ENCODE measurements around the gene PCCA.

Gene PCCA

GRCh38 chr13:100447831-100448230 is 358.9 kb downstream of the PCCA start:
- Histone ChIP-seq H3K27me3 (no peaks in the 10 kb centered on the region), H3K9me3 (no peaks in the 10 kb centered on the region), H3K36me3 (no peaks in the 10 kb centered on the region), H3K4me1 (ENCODE audit: control insufficient read depth in 1 of 2, insufficient read depth in 1 of 2, low read depth in 1 of 2, low read length in 1 of 2) (no peaks in the 10 kb centered on the region), H3K4me3 (ENCODE audit: low read depth in 1 of 2, low read length in 1 of 2) (no peak overlapping the region), H3K27ac (no peak overlapping the region)
- no peak for TF ChIP-seq CTCF (IDR thresholded peaks at IDR 0.05)

GRCh38 chr13:100451923-100452322 is 363.0 kb downstream of the PCCA start:
- no peaks in the 10 kb centered on the region for H3K9me3 ChIP-seq
- H3K36me3 ChIP-seq = no peaks in the 10 kb centered on the region
- TF ChIP-seq CTCF (IDR thresholded peaks at IDR 0.05) = no peak
- no peaks in the 10 kb centered on the region for H3K4me1 ChIP-seq (ENCODE audit: control insufficient read depth in 1 of 2, insufficient read depth in 1 of 2, low read depth in 1 of 2, low read length in 1 of 2)
- H3K4me3 ChIP-seq (ENCODE audit: low read depth in 1 of 2, low read length in 1 of 2) = no peak overlapping the region
- H3K27me3 ChIP-seq = no peaks in the 10 kb centered on the region
- no peak overlapping the region for H3K27ac ChIP-seq

DNA sequence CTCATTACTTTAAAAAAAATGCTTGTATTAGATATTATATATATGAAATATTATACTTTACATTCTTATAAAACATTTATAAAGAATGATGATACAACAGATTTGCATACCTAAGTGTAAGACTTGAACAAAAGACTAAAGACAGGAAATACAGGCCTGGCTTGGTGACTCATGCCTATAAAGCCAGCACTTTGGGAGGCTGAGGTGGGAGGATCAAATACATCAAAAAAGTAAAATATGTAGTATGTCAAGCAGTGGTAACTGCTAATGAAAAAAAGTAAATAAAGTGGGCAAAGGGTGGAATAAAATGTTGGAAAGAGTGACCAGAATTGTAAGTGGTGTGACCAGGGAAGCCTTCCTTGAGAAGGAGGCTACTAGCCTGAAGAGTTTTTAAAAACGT is 366.0 kb downstream of the PCCA start:
- no peak overlapping the region for H3K27ac ChIP-seq
- H3K4me3 ChIP-seq (ENCODE audit: low read depth in 1 of 2, low read length in 1 of 2) = no peak overlapping the region
- no peaks in the 10 kb centered on the region for H3K9me3 ChIP-seq
- no peaks in the 10 kb centered on the region for H3K4me1 ChIP-seq (ENCODE audit: control insufficient read depth in 1 of 2, insufficient read depth in 1 of 2, low read depth in 1 of 2, low read length in 1 of 2)
- TF ChIP-seq CTCF (IDR thresholded peaks at IDR 0.05) = no peak
- H3K27me3 ChIP-seq = no peaks in the 10 kb centered on the region
- H3K36me3 ChIP-seq = no peaks in the 10 kb centered on the region

- Histone ChIP-seq H3K27ac (no peak overlapping the region), H3K36me3 (no peaks in the 10 kb centered on the region), H3K4me1 (ENCODE audit: control insufficient read depth in 1 of 2, insufficient read depth in 1 of 2, low read depth in 1 of 2, low read length in 1 of 2) (no peaks in the 10 kb centered on the region), H3K9me3 (no peaks in the 10 kb centered on the region), H3K4me3 (ENCODE audit: low read depth in 1 of 2, low read length in 1 of 2) (no peak overlapping the region), H3K27me3 (no peaks in the 10 kb centered on the region)
- no peak for TF ChIP-seq CTCF (IDR thresholded peaks at IDR 0.05)
These were observed 369.8 kb downstream of the PCCA start for GRCh38 chr13:100458673-100459072.

GRCh38 chr13:100459747-100460146 is 370.9 kb downstream of the PCCA start:
- H3K36me3 ChIP-seq = no peaks in the 10 kb centered on the region
- H3K9me3 ChIP-seq = no peaks in the 10 kb centered on the region
- no peak overlapping the region for H3K27ac ChIP-seq
- TF ChIP-seq CTCF (IDR thresholded peaks at IDR 0.05) = no peak
- H3K27me3 ChIP-seq = no peaks in the 10 kb centered on the region
- H3K4me3 ChIP-seq (ENCODE audit: low read depth in 1 of 2, low read length in 1 of 2) = no peak overlapping the region
- H3K4me1 ChIP-seq (ENCODE audit: control insufficient read depth in 1 of 2, insufficient read depth in 1 of 2, low read depth in 1 of 2, low read length in 1 of 2) = no peaks in the 10 kb centered on the region

- Histone ChIP-seq H3K9me3 (no peaks in the 10 kb centered on the region), H3K27me3 (no peaks in the 10 kb centered on the region), H3K4me3 (ENCODE audit: low read depth in 1 of 2, low read length in 1 of 2) (no peak overlapping the region), H3K27ac (no peak overlapping the region), H3K36me3 (no peaks in the 10 kb centered on the region), H3K4me1 (ENCODE audit: control insufficient read depth in 1 of 2, insufficient read depth in 1 of 2, low read depth in 1 of 2, low read length in 1 of 2) (no peaks in the 10 kb centered on the region)
- no peak for TF ChIP-seq CTCF (IDR thresholded peaks at IDR 0.05)
These were observed 371.4 kb downstream of the PCCA start for GRCh38 chr13:100460266-100460665.
